Eye (tissue), 1 donor: ENCODE measurements around the gene DOCK9.
A peak's percentile ranks its signal among the peaks of the same experiment; 100 is the strongest.
"Not testable (repeated sequence)": the region's sequence is repeated elsewhere in the genome, so short reads cannot be mapped to it uniquely, and the experiment has no call there.

ENCODE experiments used
- DNase-seq: peaks from one replicate; pipeline ENCODE4 v3.0.0-alpha.2; 2015

DOCK9 gene

GRCh38 chr13:98913741-98914140, 64.1 kb downstream of the DOCK9 start:
- no peak for DNase-seq

GRCh38 chr13:98912846-98913245, 65.0 kb downstream of the DOCK9 start:
- no peak for DNase-seq

GRCh38 chr13:98910501-98910951, 67.3 kb downstream of the DOCK9 start:
- DNase-seq, result no peak

GRCh38 chr13:98909016-98909415, 68.8 kb downstream of the DOCK9 start:
- no peak for DNase-seq

GRCh38 chr13:98906746-98907502, 70.9 kb downstream of the DOCK9 start:
- no peak for DNase-seq

GRCh38 chr13:98905199-98905598, 72.7 kb downstream of the DOCK9 start:
- DNase-seq, result no peak

- DNase-seq, result no peak
Measured at GRCh38 chr13:98900442-98900841, 77.4 kb downstream of the DOCK9 start.

- no peak for DNase-seq
Measured at GRCh38 chr13:98897706-98898105, 80.2 kb downstream of the DOCK9 start.

- DNase-seq, result no peak
Measured at GRCh38 chr13:98896868-98897144, 81.1 kb downstream of the DOCK9 start.

GRCh38 chr13:98896083-98896867, 81.6 kb downstream of the DOCK9 start:
- DNase-seq, result no peak

GRCh38 chr13:98894814-98895213, 83.0 kb downstream of the DOCK9 start:
- not testable (repeated sequence) for DNase-seq

- DNase-seq, result no peak
Measured at GRCh38 chr13:98893371-98893770, 84.5 kb downstream of the DOCK9 start.

GRCh38 chr13:98892821-98893220, 85.0 kb downstream of the DOCK9 start:
- DNase-seq, result peak; percentile 16

GRCh38 chr13:98892077-98892476, 85.8 kb downstream of the DOCK9 start:
- DNase-seq, result no peak

- no peak for DNase-seq
Measured at GRCh38 chr13:98890925-98891324, 86.9 kb downstream of the DOCK9 start.

- DNase-seq, result peak; percentile 8
Measured at GRCh38 chr13:98890186-98890585, 87.7 kb downstream of the DOCK9 start.

GRCh38 chr13:98889419-98890085, 88.3 kb downstream of the DOCK9 start:
- no peak for DNase-seq

- DNase-seq, result no peak
Measured at GRCh38 chr13:98888890-98889279, 89.0 kb downstream of the DOCK9 start.

GRCh38 chr13:98888222-98888889, 89.5 kb downstream of the DOCK9 start:
- DNase-seq, result no peak

- no peak for DNase-seq
Measured at GRCh38 chr13:98886587-98887230, 91.2 kb downstream of the DOCK9 start.

- no peak for DNase-seq
Measured at GRCh38 chr13:98885600-98885999, 92.3 kb downstream of the DOCK9 start.

- peak; percentile 16 for DNase-seq
Measured at GRCh38 chr13:98883998-98884397, 93.9 kb downstream of the DOCK9 start.

GRCh38 chr13:98881390-98881789, 96.5 kb downstream of the DOCK9 start:
- no peak for DNase-seq
